ENCODE results near the gene SLC22A6.

Gene SLC22A6

DNA sequence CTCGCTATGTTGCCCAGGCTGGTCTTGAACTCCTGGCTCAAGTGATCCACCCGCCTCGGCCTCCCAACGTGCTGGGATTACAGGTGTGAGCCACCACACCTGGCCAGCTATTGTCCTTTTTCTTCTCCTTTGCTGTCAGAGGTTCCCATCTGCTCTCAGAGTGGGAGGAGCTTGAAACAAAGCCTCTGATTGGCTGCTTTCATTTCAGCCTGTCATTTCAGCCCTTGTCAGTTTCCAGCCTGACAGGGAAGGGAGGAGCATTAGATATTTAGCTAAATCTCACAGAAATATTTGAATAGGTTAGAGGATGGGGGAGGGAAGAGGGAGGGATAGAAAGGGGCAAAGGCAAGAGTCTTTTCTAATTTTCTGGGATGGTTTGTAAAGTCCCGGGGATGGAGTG, 8.7 kb downstream of the SLC22A6 start:
- H3K79me2 ChIP-seq (ENCODE audit: insufficient read depth, low read length), result no peaks in the 10 kb centered on the region
- peak overlapping the region; percentile 15; the same call in 1 of the 2 replicates for H2AFZ ChIP-seq (ENCODE audit: low read length)
- H3F3A ChIP-seq (ENCODE audit: low read depth), result no peaks in the 10 kb centered on the region
- no peaks in the 10 kb centered on the region for H3K36me3 ChIP-seq (ENCODE audit: insufficient read depth, low read length)
- TF ChIP-seq EZH2phosphoT487 (IDR thresholded peaks at IDR 0.05; ENCODE audit: borderline replicate concordance), result no peak
- TF ChIP-seq, protein P1, sequence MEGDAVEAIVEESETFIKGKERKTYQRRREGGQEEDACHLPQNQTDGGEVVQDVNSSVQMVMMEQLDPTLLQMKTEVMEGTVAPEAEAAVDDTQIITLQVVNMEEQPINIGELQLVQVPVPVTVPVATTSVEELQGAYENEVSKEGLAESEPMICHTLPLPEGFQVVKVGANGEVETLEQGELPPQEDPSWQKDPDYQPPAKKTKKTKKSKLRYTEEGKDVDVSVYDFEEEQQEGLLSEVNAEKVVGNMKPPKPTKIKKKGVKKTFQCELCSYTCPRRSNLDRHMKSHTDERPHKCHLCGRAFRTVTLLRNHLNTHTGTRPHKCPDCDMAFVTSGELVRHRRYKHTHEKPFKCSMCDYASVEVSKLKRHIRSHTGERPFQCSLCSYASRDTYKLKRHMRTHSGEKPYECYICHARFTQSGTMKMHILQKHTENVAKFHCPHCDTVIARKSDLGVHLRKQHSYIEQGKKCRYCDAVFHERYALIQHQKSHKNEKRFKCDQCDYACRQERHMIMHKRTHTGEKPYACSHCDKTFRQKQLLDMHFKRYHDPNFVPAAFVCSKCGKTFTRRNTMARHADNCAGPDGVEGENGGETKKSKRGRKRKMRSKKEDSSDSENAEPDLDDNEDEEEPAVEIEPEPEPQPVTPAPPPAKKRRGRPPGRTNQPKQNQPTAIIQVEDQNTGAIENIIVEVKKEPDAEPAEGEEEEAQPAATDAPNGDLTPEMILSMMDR (conservative IDR thresholded peaks at IDR 0.05; ENCODE audit: low read length), result no peak
- H3K9ac ChIP-seq (ENCODE audit: low read depth, low read length, poor library complexity, severe bottlenecking), result no peak overlapping the region
- no peaks in the 10 kb centered on the region for H3K4me1 ChIP-seq (ENCODE audit: insufficient read depth, low read length, poor library complexity, severe bottlenecking)
- H3K4me2 ChIP-seq (ENCODE audit: low read depth, low read length, poor library complexity, severe bottlenecking), result no peak overlapping the region
- no peaks in the 10 kb centered on the region for H3K9me3 ChIP-seq (ENCODE audit: insufficient read depth, low read depth, low read length)
- no peaks in the 10 kb centered on the region for H3K9me2 ChIP-seq (replicated peaks; ENCODE audit: low read depth, low read length)
- H4K20me1 ChIP-seq (ENCODE audit: insufficient read depth, low read length, poor library complexity, severe bottlenecking), result no peaks in the 10 kb centered on the region
- H3K27me3 ChIP-seq (ENCODE audit: insufficient read depth, low read length, poor library complexity, severe bottlenecking), result no peaks in the 10 kb centered on the region
- H3K4me3 ChIP-seq (ENCODE audit: low read length, poor library complexity, severe bottlenecking), result no peak overlapping the region

DNA sequence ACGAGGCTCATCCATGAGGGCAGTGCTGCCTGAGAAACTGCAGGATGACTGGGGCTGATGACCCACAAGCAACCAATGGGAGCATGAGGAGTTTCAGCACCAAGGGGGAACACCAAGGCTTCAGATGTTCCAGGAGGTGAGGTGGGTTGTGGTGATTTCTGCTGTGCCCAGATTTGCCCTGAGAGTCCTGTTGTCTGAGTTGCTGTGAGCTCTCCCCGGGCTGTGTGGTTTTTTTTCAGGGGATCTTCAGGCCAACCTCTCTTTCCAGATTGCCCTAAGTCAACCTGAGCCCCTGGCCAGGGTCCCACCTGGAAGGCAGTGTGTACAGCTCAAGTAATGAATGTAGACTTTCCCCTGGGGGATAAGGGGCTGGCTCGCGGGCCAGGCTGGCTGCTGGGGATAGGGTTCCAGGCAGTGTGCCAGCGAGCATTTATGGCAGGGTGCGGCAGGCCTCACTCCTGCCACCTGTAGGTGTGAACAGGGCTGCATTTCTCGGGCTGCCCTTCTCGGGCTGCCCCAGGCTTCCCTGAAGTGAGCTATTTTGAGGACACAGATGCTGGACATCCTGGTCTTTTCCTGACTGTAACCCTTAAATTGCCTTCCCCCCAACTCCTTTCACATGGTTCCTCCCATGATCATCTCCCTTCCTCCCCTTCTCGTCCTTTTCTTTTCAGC, 9.8 kb downstream of the SLC22A6 start:
- H3K4me3 ChIP-seq (ENCODE audit: low read length, poor library complexity, severe bottlenecking), result no peak overlapping the region
- H3K27me3 ChIP-seq (ENCODE audit: insufficient read depth, low read length, poor library complexity, severe bottlenecking), result no peaks in the 10 kb centered on the region
- H3K4me1 ChIP-seq (ENCODE audit: insufficient read depth, low read length, poor library complexity, severe bottlenecking), result no peaks in the 10 kb centered on the region
- H3K9ac ChIP-seq (ENCODE audit: low read depth, low read length, poor library complexity, severe bottlenecking), result no peak overlapping the region
- no peaks in the 10 kb centered on the region for H4K20me1 ChIP-seq (ENCODE audit: insufficient read depth, low read length, poor library complexity, severe bottlenecking)
- no peak for TF ChIP-seq EZH2phosphoT487 (IDR thresholded peaks at IDR 0.05; ENCODE audit: borderline replicate concordance)
- TF ChIP-seq, protein P1 (conservative IDR thresholded peaks at IDR 0.05; ENCODE audit: low read length), result peak; percentile 70
- no peaks in the 10 kb centered on the region for H3K9me2 ChIP-seq (replicated peaks; ENCODE audit: low read depth, low read length)
- no peaks in the 10 kb centered on the region for H3K79me2 ChIP-seq (ENCODE audit: insufficient read depth, low read length)
- no peaks in the 10 kb centered on the region for H3K36me3 ChIP-seq (ENCODE audit: insufficient read depth, low read length)
- H3F3A ChIP-seq (ENCODE audit: low read depth), result no peaks in the 10 kb centered on the region
- H3K9me3 ChIP-seq (ENCODE audit: insufficient read depth, low read depth, low read length), result no peaks in the 10 kb centered on the region
- H3K4me2 ChIP-seq (ENCODE audit: low read depth, low read length, poor library complexity, severe bottlenecking), result no peak overlapping the region
- peak overlapping the region; percentile 53; the same call in 1 of the 2 replicates for H2AFZ ChIP-seq (ENCODE audit: low read length)

DNA sequence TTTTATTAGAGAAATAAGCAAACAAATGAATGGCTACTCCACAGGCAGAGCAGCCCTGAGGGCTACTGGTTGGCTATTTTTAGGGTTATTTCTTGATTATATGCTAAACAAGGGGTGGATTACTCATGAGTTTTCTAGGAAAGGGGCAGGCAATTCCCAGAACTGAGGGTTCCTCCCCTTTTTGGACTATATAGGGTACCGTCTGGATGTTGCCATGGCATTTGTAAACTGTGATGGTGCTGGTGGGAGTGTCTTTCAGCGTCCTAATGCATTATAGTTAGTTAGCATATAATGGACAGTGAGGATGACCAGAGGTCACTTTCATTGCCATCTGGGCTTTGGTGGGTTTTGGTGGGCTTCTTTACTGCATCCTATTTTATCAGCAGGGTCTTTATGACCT, 19.2 kb downstream of the SLC22A6 start:
- Histone ChIP-seq H3K4me2 (ENCODE audit: low read depth, low read length, poor library complexity, severe bottlenecking) (no peak overlapping the region), H3K9me2 (replicated peaks; ENCODE audit: low read depth, low read length) (no peaks in the 10 kb centered on the region), H3K9me3 (ENCODE audit: insufficient read depth, low read depth, low read length) (no peaks in the 10 kb centered on the region), H3K4me3 (ENCODE audit: low read length, poor library complexity, severe bottlenecking) (no peak overlapping the region), H3K36me3 (ENCODE audit: insufficient read depth, low read length) (no peaks in the 10 kb centered on the region), H3F3A (ENCODE audit: low read depth) (no peaks in the 10 kb centered on the region), H3K79me2 (ENCODE audit: insufficient read depth, low read length) (no peaks in the 10 kb centered on the region), H3K4me1 (ENCODE audit: insufficient read depth, low read length, poor library complexity, severe bottlenecking) (no peaks in the 10 kb centered on the region), H3K9ac (ENCODE audit: low read depth, low read length, poor library complexity, severe bottlenecking) (no peak overlapping the region), H4K20me1 (ENCODE audit: insufficient read depth, low read length, poor library complexity, severe bottlenecking) (no peaks in the 10 kb centered on the region), H2AFZ (ENCODE audit: low read length) (no peak overlapping the region), H3K27me3 (ENCODE audit: insufficient read depth, low read length, poor library complexity, severe bottlenecking) (no peaks in the 10 kb centered on the region)
- TF ChIP-seq EZH2phosphoT487 (IDR thresholded peaks at IDR 0.05; ENCODE audit: borderline replicate concordance), result no peak
- TF ChIP-seq, protein P1 (conservative IDR thresholded peaks at IDR 0.05; ENCODE audit: low read length), result no peak

Data from Loucy (cell line).